Activated T-cell treated with anti-CD3 and anti-CD28 coated beads, Interleukin-2, amount 50 U/mL, for 48 hours (primary cell): ENCODE data around the gene VPS16.
"Not testable (repeated sequence)": the region's sequence is repeated elsewhere in the genome, so short reads cannot be mapped to it uniquely, and the experiment has no call there.

Source experiments
- DNase-seq, 2 experiments: peaks; one replicate each; pipeline ENCODE4 v3.0.0-alpha.2; 2020

The VPS16 gene

DNA sequence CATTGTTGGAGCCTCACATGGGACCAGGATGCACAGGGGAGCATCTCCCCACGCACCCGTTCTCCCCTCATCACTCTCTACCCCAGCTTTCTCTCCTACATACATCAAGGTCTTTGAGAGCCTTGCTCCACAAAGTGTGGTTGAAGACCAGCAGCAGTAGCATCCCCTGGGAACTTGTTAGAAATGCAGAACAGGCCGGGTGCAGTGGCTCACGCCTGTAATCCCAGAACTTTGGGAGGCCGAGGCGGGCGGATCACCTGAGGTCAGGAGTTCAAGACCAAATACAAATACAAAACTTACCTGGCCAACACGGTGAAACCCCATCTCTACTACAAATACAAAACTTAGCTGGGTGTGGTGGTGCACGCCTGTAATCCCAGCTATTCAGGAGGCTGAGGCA is 32.6 kb upstream of the VPS16 start:
- DNase-seq: not testable (repeated sequence)

DNA sequence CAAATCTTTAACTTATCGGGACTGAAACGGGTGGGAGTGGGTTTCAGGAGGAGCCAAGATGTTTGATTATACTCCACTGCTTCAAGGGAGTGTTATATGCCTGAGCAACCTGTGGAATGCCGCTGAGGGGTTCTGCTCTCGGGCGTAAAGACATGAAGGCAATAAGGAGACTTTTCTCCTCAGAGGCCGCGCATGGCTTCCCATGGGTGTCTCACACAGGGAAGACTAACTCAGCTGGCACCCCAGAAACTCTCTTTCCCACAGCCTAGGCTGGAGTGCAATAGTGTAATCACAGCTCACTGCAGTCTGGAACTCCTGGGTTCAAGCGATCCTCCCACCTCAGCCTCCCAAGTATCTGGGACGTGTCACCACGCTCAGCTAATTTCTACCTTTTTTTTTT is 30.9 kb upstream of the VPS16 start:
- no peak for DNase-seq

DNA sequence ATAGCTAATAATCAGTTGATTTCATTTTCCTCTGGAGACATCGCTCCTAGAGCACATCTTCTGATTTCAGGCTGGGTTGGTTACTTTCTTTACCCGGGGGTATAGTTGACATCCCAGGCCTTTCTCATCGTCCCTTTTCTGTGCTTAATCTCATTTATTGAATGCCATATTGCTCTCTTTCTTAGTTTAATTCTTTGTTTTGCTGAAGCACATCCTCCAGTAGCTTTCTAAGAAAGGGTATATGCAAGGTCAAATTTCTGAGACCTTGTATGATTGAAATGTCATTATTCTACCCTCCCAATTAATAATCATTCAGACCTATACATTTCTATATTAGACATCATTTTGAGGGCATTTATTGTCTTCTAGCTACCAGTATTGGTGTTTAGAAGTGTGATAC is 28.4 kb upstream of the VPS16 start:
- no peak for DNase-seq

DNA sequence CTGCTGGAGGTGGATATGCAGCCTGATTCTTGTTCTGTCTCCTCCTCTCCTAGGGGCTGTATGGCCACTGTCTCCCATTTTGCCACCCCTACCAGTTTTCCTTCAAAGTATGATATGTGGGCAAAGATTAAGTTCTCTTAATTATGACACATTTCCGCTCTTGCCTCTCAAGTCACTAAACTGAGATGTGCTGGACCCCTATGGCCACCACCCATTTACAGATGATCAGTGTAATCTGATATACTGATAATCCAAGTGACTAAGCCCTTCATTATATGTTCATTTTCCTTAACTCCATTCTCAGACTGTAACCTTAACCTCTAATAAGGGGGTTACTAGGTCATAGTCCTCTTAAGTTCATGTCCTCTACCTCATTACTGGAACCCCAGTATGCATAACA is 26.5 kb upstream of the VPS16 start:
- no peak for DNase-seq

DNA sequence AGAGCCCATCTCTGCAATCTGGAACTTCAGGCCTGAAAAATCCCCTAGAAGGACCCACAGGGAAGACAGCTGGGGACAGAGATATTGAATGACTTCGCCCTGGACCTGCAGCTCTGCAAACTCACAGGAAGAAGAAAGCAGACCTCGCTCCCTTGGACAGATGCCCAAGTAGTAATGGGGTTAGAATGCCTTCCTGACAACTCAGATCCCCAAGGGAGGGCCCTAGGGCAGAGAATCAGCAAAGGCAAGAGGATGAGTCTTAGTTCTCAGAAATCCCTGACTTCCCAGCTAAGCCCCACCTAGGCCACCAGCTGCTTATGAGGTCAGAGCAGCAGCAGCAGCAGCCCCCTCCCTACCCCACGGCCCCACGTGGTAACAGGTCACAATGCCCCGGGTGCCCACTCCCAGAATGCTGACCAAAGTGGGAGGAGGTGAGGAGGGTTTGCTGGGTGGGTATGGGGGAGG is 25.9 kb upstream of the VPS16 start, which contains the start of gene C20orf141:
C20orf141 (plus strand) TSS at position 401 of the 465 bp plus-strand sequence. CDS start 198 bp downstream, outside the sequence.
- no peak for DNase-seq

DNA sequence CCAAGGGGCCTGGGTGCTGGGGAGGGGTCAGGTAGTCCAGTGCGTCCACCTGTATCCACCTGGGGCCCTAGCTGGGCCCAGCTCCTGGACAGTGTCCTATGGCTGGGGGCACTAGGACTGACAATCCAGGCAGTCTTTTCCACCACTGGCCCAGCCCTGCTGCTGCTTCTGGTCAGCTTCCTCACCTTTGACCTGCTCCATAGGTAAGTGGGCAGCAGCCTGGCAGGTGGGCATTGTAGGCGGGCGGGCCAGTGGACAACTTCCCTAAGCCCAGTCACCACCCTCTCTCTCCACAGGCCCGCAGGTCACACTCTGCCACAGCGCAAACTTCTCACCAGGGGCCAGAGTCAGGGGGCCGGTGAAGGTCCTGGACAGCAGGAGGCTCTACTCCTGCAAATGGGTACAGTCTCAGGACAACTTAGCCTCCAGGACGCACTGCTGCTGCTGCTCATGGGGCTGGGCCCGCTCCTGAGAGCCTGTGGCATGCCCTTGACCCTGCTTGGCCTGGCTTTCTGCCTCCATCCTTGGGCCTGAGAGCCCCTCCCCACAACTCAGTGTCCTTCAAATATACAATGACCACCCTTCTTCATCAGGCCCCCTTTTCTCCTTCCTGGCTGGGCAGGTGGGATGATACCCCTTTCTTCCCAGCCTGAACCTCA is 25.2 kb upstream of the VPS16 start:
- DNase-seq: no peak

DNA sequence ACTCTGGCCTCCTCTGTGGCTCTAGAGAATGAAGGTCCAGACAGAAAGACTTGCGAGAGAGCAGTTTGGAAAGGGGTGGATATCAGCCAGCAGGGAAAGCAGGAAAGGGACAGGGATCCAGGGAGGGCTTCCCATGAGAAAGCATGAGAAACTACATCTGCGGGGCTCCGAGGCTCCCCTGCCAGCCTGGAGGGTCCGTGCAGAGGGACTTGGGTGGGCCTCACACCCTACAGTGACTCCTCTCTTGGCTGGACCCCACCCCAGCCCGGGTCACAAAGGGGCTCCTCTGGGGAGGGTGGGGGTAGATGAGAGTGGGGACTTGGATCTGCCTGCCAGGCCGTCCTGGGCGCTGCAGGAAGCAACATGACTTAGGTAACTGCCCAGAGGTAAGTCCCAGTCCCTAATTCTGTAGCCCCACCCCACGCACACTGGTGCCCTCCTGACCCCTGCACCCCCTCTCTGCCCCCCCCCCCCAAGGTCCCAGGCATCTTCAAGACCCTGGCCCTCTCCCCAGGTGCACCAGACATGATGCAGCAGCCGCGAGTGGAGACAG is 24.4 kb upstream of the VPS16 start, which contains the start of gene TMEM239:
TMEM239 (plus strand) TSS at position 335 of the 553 bp plus-strand sequence; CDS start at position 526, 191 bp downstream.
- no peak for DNase-seq

DNA sequence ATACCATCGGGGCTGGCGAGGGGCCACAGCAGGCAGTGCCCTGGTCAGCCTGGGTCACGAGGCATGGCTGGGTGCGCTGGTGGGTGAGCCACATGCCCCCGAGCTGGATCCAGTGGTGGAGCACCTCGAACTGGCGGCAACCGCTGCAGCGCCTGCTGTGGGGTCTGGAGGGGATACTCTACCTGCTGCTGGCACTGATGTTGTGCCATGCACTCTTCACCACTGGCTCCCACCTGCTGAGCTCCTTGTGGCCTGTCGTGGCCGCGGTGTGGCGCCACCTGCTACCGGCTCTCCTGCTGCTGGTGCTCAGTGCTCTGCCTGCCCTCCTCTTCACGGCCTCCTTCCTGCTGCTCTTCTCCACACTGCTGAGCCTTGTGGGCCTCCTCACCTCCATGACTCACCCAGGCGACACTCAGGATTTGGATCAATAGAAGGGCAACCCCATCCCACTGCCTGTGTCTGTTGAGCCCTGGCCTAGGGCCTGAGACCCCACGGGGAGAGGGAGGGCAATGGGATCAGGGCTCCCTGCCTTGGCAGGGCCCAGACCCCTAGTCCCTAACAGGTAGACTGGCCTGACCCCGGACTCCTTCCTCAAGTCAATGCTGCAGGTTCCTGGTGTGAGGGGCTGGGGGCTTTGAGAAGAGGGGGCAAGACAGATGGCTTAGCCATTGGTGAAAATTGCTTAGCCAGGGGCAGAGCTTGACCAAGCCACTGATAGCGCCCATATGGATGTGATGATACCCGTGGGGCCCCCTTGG is 23.8 kb upstream of the VPS16 start:
- DNase-seq: peak in 1 of 2 experiments; percentile 50

DNA sequence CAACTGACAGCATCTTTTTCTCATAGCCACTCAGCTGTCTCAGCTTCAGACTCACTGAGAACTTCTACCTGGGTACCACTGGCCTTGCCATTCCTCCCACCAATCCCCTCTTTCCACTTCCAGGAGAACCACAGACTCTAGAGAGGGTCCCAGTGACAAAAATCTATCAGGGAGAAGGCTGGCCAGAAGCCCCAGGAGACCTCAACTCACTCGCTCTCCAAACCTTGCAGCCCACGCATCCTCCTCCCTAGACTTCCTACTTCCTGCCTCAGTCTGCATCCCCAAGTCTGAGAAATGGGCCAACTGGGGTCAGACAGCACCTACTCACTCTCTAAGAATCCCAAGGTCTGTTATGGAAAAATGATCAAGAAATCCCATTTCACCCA is 23.2 kb upstream of the VPS16 start:
- no peak for DNase-seq

DNA sequence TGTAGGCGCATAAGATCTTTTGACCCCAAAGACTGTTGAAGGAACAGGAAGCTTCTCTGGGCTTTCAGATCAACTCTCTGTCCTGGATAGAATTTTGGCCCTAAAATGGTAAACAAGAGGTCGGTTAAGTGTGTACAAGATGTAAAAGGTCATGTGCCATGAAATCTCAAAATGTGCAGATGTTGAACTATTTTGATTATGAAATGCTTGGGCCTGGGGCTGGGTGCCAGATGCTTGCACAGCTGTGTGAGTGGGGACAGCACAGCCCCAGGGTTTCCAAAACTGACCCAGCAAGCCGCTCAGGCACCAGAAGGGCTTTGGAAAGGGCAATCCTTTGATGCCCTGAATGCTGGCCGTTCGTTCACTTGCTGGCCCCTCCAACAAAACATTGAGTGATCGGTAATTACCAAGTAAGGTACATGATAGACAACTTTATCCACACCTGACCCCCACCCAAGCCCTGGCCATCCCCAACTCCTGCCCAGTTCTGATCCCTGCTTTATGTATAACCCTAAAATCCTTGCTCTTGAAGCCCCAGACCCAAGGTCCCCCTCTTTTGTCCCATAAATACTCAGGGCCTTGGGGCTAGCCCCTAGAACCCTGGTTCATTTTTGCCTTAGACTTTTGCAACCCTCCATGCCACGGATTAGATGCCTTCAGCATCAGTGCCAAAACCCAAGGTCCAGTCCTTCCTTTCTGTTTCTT is 22.5 kb upstream of the VPS16 start:
- peak in 1 of 2 experiments; percentile 11 for DNase-seq

DNA sequence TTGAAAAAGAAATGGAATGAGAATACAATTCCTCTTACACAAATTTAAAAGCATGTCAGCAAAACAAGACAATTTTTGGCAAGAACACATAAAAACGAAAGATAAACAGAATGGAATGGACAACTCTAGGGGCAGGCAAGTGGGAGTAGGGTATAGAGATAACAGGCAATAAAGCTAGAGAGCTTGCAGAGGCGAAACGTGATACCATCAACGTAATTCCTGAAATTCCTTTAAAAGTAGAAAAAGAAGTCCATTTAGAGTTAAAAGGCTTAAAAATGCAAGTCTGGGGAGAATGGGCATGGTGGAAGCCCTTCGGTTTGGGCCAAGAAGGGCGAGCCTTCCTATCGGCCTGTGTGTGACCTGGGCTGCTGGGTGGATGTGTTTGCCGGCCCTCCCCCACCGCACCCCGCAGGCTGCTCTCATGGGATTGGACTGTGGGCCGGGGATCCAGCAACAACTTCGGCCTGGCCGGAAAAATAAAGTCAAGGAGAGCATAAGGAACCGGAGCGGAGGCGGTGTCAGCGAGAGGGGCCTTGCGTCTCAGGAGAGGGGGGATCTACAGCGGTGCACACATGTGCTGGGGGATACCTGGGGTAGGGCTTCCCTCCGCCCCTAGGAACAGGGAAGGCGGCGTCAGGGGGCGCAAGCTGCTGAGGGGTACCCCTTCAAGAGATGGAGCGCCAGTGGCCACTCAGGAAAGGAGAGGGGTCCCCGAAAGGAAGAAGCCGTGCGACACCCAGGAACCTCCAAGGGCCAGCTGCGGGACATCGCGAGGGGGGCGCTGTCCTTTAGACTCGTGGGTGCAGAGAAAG is 20.3 kb upstream of the VPS16 start:
- DNase-seq: no peak

DNA sequence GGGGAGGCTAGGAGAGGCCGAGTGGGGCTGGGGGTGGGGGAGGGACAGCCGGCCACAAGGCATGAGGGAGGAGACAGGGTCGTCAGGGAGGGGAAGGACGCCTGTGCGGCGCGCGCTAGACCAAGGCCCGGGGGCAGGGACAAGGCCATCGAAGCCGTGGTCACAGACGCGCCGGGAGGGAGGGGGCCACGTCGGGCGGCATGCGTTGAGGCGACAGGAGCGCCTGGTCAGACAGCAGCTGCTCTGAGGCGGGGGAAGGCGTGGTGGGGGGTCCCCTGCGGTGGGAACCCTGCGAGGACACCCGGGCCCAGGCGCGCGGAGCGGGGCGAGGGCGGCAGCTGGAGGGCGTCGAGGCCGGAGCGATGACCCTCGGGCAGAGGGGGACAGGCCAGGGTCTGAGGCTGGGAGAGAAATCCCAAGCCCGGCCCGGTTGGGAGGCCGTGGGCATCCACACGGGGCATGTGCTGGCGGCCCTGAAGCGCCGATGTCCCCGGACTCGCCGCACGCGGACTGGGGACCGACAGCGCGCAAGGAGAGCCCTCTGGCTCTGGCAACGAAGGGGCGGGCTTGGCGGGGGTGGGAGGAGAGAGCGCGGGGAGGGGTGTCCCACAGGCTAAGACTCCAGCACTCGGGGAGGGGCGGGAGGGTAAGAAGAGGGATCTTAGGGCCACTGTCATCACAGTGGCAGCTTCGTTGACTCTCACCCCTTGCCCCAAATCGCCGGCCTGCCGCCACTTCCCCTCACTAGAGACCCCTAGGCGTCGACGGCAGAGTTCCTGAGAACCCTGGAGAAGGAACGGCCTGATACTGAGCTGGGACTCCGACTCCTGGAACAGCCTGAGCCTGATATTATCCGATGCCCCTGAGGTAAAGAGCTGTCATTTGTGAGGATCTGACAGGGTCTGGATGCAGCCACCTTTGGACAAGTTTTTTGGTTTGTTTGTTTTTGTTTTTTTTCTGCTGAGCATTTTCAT is 19.4 kb upstream of the VPS16 start:
- DNase-seq: no peak

DNA sequence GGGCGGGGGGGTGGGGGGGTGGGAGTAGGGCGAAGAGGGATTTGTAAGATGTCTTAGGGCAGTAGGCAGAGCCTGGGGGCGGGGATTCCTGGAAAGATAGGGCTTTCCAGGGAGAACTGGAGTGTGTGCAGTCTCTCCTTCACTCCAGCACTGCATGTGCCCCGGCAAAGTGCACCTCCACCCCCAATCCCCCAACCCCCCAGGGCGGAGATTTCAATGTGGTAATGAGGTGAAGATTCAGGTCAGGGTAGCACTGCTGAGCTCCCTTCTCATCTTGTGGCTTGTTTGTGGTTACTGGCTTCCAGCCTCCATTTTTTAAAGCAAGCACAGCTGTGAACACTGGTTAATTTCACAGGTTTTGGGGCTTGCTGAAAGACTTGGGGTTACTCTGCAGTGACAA is 18.5 kb upstream of the VPS16 start:
- peak; percentile 44 to 48 for DNase-seq

DNA sequence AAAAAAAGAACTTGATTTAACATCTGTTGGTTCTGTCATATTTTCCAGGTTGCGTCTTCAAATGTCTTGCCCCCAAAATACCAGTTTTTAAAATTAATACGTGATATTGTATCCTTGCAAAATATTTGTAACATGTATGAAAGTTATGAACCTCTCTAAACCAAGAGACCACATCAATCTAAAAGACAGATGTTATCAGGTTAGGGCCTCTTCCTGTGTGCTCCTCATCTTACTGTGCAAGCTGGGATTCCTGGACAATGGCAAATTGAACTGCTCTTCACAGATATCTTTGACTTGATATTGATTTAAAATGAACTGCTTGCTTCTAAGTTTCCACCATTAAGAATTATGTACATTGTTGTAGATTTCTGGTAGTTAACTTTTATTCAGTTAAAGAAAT is 14.8 kb upstream of the VPS16 start:
- no peak for DNase-seq

DNA sequence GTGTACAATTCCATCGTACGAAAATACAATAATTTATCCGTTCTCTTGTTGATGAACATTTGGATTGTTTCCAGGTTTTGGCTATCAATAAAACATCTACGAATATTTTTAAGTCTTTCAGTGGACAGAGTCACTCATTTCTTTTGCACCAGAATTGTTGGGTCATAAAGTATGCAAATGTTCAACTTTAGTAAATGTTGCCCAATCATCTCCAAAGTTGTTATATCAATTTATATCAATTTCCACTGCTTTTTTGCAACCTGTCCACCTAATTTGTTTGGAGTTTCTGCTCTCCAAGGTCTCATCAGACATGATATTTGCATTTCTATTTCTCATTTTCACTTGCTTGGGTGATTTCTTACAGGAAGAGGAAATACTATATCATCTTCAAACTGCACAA is 13.9 kb upstream of the VPS16 start:
- no peak for DNase-seq

DNA sequence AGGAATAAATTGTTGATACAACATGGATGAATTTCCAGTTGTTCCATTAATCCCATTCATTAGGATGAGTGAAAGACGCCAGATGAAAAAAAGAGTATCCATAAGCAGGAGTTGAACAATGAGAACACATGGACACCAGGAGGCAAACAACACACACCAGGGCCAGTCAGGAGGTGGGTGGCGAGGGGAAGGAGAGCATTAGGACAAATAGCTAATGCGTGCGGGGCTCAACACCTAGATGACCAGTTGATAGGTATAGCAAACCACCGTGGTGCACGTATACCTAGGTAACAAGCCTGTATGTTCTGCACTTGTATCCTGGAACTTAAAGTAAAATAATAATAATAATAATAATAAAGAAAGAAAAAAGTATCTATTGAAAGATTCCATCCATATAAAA is 11.2 kb upstream of the VPS16 start:
- no peak for DNase-seq

DNA sequence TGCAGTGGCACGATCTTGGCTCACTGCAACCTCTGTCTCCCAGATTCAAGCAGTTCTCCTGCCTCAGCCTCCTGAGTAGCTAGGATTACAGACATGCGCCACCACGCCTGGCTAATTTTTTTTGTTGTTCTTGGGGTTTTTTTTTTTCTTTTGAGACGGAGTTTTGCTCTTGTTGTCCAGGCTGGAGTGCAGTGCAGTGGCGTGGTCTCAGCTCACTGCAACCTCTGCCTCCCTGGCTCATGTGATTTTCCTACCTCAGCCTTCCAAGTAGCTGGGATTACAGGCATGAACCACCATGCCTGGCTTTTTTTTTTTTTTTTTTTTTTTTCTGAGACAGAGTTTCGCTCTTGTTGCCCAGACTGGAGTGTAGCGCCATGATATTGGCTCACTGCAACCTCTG is 9.3 kb upstream of the VPS16 start:
- DNase-seq: not testable (repeated sequence)

DNA sequence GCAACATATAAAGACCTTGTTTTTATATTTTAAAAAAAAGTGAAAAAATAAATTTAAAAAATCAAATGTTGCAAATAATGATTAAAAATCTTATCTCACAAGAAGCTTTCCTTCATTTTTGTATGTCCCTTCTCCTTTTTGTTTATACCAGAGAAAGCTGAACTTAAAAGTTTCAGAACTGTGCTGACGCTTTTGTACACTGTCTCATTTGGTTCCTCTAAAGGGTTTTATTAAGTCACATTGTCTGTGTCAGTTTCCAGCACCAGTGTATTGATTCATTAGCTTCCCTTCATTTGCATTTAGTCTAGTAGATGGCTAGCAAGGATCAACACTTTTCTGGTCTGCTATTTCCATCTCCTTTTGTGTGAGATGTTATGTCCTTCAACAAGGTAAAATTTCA is 6.8 kb upstream of the VPS16 start:
- DNase-seq: no peak

DNA sequence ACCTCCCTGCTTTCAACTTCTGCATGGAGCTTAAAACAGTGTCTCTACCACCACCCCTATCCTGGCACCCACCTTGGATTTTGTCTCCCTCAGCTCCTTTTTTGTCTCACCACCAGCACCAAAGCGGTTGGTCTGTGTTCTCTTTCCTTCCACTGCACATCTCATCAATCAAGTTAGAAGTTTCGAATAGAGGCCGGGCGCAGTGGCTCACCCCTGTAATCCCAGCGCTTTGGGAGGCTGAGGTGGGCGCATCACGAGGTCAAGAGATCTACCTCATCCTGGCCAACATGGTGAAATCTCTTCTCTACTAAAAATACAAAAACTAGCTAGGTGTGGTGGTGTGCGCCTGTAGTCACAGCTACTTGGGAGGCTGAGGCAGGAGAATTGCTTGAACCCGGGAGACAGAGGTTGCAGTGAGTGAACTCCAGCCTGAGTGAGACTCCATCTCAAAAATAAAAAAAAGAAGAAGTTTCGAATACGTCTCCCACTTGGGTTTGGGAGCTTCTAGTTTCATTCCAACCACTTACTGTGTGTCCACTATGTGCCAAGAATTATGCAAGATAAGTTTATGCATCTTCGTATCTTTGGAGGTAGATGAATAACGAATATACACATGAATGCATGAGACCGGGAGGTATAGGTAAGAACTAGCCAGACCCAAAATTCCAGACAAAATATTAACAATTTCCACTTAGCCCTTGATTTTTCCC is 6.0 kb upstream of the VPS16 start:
- no peak for DNase-seq

DNA sequence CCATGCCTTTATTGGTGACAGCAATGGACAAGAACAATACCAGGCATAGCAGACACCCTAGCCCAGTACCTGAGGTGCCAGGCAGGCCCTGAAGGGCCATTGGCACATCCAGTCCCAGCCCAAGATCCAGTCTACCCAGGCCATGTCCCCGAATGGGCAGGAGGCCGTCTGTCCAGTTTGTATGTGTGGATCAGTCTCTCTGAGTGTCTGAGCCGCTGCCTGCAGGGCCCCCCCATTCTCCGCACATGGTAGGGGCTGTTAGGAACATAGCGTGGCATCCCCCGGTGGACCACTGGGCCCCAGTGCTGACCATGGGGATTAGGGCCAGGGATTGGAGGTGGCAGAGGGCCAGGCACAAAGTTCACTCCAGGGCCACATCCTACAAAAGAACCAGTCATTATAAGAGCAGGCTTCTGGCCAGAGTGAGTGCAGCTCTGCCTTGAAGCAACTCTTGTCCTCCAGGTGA is 5.2 kb upstream of the VPS16 start:
- no peak for DNase-seq
